H1 (cell line): ENCODE results near the gene TMEM138.

Experiments used
- FOSL1 ChIP-seq: IDR thresholded peaks from 2 replicates; pipeline ENCODE4 v1.6.1; 2011; ENCODE audit warnings: mild to moderate bottlenecking, low read depth, low read length, moderate library complexity; ENCODE audit not compliant: insufficient read depth
- HDAC2 ChIP-seq, 2 experiments: fragments of 300-600 bp in 1 of 2; sonication (generic) in 1 of 2; IDR thresholded peaks; 2 replicates each; pipeline ENCODE4 v1.6.1; 2011 to 2012; ENCODE audit warnings: low read depth in 2 of 2, low read length in 2 of 2, mild to moderate bottlenecking in 2 of 2, moderate library complexity in 2 of 2, borderline replicate concordance in 1 of 2, inconsistent platforms in 1 of 2
- KDM1A ChIP-seq: fragments of 200-600, 300-600 bp; sonication (generic); IDR thresholded peaks from 2 replicates; pipeline ENCODE4 v1.7.1; 2016; ENCODE audit warnings: mild to moderate bottlenecking, low read length, borderline replicate concordance
- SRF ChIP-seq: IDR thresholded peaks from 2 replicates; pipeline ENCODE4 v1.6.1; 2011; ENCODE audit warnings: mild to moderate bottlenecking, low read depth, low read length, moderate library complexity
- TF ChIP-seq, protein P1 (sequence below), 3 experiments: IDR thresholded peaks; 1 replicate in 2 of 3; 2 replicates in 1 of 3; pipeline versions ENCODE4 v1.5.1 to v1.6.1; 2011; ENCODE audit warnings: low read length in 3 of 3, mild to moderate bottlenecking in 3 of 3, inconsistent platforms in 2 of 3, low read depth in 1 of 3, moderate library complexity in 1 of 3; ENCODE audit not compliant: insufficient read depth in 1 of 3; ENCODE audit errors: control extremely low read depth in 1 of 3
- TF ChIP-seq, protein P2 (sequence below): IDR thresholded peaks from 2 replicates; pipeline ENCODE4 v1.6.1; 2011; ENCODE audit warnings: low read length, improper control_type of control experiment

DNA sequence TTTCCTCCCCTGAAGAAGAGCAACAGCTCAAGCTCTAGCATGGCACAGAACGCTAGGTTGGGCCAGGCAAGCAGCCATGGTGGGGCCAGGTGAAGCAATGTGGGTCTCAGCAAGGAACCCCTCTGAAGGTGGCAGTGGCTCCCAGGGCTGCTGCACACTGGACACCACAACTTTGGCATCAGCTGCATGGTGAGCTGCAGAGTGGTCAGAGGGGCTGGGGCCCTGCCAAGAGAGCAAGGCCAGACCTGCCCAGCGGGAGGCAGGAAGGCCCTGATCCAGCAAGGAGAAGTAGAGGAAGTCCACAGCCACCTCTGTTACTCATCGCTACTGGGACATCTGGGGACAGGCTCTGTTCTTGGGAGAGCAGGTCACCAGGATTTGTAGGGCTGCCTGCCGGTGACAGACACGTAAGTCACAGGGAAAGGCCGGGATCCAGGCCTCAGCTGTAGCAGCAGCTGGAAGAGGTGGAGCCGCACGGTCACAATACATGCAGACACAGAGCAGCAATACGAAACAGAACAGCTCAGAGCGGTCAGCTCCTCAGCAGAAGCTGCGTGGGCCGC lies 12.9 kb upstream of the TMEM138 start:
- no peak for TF ChIP-seq KDM1A
- no peak for TF ChIP-seq FOSL1
- TF ChIP-seq, protein P1, sequence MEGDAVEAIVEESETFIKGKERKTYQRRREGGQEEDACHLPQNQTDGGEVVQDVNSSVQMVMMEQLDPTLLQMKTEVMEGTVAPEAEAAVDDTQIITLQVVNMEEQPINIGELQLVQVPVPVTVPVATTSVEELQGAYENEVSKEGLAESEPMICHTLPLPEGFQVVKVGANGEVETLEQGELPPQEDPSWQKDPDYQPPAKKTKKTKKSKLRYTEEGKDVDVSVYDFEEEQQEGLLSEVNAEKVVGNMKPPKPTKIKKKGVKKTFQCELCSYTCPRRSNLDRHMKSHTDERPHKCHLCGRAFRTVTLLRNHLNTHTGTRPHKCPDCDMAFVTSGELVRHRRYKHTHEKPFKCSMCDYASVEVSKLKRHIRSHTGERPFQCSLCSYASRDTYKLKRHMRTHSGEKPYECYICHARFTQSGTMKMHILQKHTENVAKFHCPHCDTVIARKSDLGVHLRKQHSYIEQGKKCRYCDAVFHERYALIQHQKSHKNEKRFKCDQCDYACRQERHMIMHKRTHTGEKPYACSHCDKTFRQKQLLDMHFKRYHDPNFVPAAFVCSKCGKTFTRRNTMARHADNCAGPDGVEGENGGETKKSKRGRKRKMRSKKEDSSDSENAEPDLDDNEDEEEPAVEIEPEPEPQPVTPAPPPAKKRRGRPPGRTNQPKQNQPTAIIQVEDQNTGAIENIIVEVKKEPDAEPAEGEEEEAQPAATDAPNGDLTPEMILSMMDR (IDR thresholded peaks at IDR 0.05; ENCODE audit: control extremely low read depth in 1 of 3, insufficient read depth in 1 of 3, low read depth in 1 of 3, low read length in 3 of 3): no peak
- TF ChIP-seq SRF: no peak
- no peak for TF ChIP-seq HDAC2 (IDR thresholded peaks at IDR 0.05; ENCODE audit: borderline replicate concordance in 1 of 2, low read depth in 2 of 2, low read length in 2 of 2)
- TF ChIP-seq, protein P2, sequence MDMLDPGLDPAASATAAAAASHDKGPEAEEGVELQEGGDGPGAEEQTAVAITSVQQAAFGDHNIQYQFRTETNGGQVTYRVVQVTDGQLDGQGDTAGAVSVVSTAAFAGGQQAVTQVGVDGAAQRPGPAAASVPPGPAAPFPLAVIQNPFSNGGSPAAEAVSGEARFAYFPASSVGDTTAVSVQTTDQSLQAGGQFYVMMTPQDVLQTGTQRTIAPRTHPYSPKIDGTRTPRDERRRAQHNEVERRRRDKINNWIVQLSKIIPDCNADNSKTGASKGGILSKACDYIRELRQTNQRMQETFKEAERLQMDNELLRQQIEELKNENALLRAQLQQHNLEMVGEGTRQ: no peak
